ENCODE data around the gene SEC11C.

DNA sequence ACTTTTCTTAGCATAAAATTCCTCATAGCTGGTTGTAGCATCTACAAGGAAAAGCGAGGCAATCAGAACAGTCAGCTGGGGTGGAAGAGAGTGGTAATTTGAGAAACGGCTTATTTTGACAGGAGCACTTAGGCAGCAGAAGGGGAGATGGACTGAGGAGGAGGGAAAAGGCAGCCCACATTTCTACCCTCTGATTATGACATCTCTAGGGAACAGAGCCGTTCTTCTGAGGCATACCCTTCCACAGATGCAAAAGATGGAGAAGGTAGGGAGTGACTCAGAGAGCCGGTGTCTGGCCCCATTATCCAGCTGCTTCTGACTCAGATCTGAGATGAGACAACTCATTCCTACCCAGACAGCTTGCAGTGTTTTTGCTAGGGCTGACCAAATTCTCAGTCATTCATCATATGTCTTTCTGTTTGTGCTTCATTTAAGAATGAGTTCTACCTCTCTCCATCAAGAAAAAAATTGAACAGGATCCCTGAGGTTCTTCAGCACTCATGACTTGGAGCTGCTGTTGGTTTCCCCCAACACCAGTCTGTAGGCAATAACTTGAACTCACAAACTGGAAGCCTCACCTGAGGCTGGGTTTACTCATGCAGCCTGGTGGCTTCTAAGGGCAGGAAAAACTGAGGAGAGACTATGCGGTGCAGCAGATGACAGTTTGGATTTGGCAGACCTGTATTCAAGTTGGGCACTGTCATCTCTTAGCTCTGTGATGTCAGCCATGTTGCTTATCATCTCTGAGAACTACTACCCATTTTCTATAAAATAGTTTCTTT lies 15.9 kb upstream of the SEC11C start:
- no peak for TF ChIP-seq POLR2A (conservative IDR thresholded peaks at IDR 0.05)
- no peak for TF ChIP-seq CBX3 (IDR thresholded peaks at IDR 0.05; ENCODE audit: borderline replicate concordance in 1 of 2, low read length in 2 of 2)
- TF ChIP-seq BMI1 (IDR thresholded peaks at IDR 0.05; ENCODE audit: low read length) = no peak
